Endodermal cell (in vitro differentiated cells): ENCODE data around the gene RFLNA. TPM values are rescaled to one million over a fixed set of nuclear protein-coding genes. Genes with fewer than 3 reads are reported as not detected.

Experiments used
- DNase-seq: peaks from one replicate; pipeline ENCODE4 v3.0.0-alpha.2; 2017
- H3K27ac ChIP-seq: 2 replicates; pipeline ENCODE4 v1.5.1; 2013; ENCODE audit warnings: mild to moderate bottlenecking, low read depth, low read length, moderate library complexity
- H3K27me3 ChIP-seq: 2 replicates; pipeline ENCODE4 v1.6.1; 2013; ENCODE audit warnings: mild to moderate bottlenecking, low read length, moderate library complexity; ENCODE audit not compliant: insufficient read depth, control insufficient read depth, poor library complexity, severe bottlenecking
- H3K36me3 ChIP-seq: 2 replicates; pipeline ENCODE4 v1.7.0; 2013; ENCODE audit warnings: mild to moderate bottlenecking, low read length, moderate library complexity; ENCODE audit not compliant: control insufficient read depth, insufficient read depth
- H3K4me1 ChIP-seq: one replicate; pipeline ENCODE4 v1.7.0; 2013; ENCODE audit warnings: low read length; ENCODE audit not compliant: control insufficient read depth, insufficient read depth
- H3K4me3 ChIP-seq: 2 replicates; pipeline ENCODE4 v1.5.1; 2013; ENCODE audit warnings: mild to moderate bottlenecking, low read length, moderate library complexity
- H3K9ac ChIP-seq: 2 replicates; pipeline ENCODE4 v1.6.1; 2013; ENCODE audit warnings: mild to moderate bottlenecking, low read length, moderate library complexity; ENCODE audit not compliant: poor library complexity, severe bottlenecking; ENCODE audit errors: extremely low read depth
- H3K9me3 ChIP-seq: 2 replicates; pipeline ENCODE4 v1.6.1; 2013; ENCODE audit warnings: mild to moderate bottlenecking, low read length, moderate library complexity; ENCODE audit not compliant: control insufficient read depth
- H3K27ac Mint-ChIP-seq: 2 replicates; pipeline ENCODE4 v1.8.0; 2020; ENCODE audit warnings: mixed read lengths
- H3K27me3 Mint-ChIP-seq: 2 replicates; pipeline ENCODE4 v1.8.0; 2021; ENCODE audit warnings: mild to moderate bottlenecking, mixed read lengths; ENCODE audit not compliant: insufficient read depth
- H3K36me3 Mint-ChIP-seq: 2 replicates; pipeline ENCODE4 v1.8.0; 2020; ENCODE audit warnings: low read depth, mixed read lengths
- H3K4me1 Mint-ChIP-seq: 2 replicates; pipeline ENCODE4 v1.8.0; 2020; ENCODE audit warnings: mixed read lengths
- H3K4me3 Mint-ChIP-seq: 2 replicates; pipeline ENCODE4 v1.8.0; 2020; ENCODE audit warnings: mild to moderate bottlenecking, moderate library complexity, mixed read lengths
- H3K9me3 Mint-ChIP-seq: 2 replicates; pipeline ENCODE4 v1.8.0; 2020; ENCODE audit warnings: mild to moderate bottlenecking, mixed read lengths
- WGBS, 2 experiments: methylation state at CpG; one replicate each; pipeline versions ENCODE4 v1.1.5 to v1.1.7; 2013; ENCODE audit warnings: missing lambda C conversion rate in 2 of 2, mixed read lengths in 1 of 2; ENCODE audit not compliant: insufficient coverage in 1 of 2, insufficient read length in 1 of 2; 5-methylcytosine and 5-hydroxymethylcytosine counted together
- total RNA-seq, 2 donors: library from RNA; stranded (reverse); fragmentation: NEBNext Ultra II Directional in 1 of 2; extraction: Animal tissue kit (Norgen Biotek cat#: 25700) in 1 of 2; gene quantifications; 2 replicates in 1 of 2; 3 replicates in 1 of 2; pipeline ENCODE4 v1.2.1, GENCODE V29; 2021
- TF ChIP-seq, protein P1 (sequence below): fragments of 200-600 bp; sonication (generic); conservative IDR thresholded peaks from 2 replicates; pipeline ENCODE4 v1.5.0; 2021; ENCODE audit warnings: antibody characterized with exemption, mild to moderate bottlenecking

RFLNA gene
- total RNA-seq, 2 donors from 2014 or later = 1.2 to 2.0 TPM

- H3K4me1 Mint-ChIP-seq = no peaks in the 10 kb centered on the region
- no peak overlapping the region for H3K4me3 Mint-ChIP-seq
- H3K9me3 Mint-ChIP-seq = no peaks in the 10 kb centered on the region
- no peaks in the 10 kb centered on the region for H3K36me3 Mint-ChIP-seq
- no peak overlapping the region for H3K27ac Mint-ChIP-seq
- Histone ChIP-seq H3K36me3 (no peaks in the 10 kb centered on the region), H3K4me1 (no peaks in the 10 kb centered on the region), H3K9ac (no peak overlapping the region), H3K27me3 (no peaks in the 10 kb centered on the region), H3K27ac (no peak overlapping the region), H3K4me3 (no peak overlapping the region), H3K9me3 (no peaks in the 10 kb centered on the region)
- WGBS, 2 experiments = 96 to 97% methylated on average over 10 to 18 of the region's 18 CpGs
- H3K27me3 Mint-ChIP-seq = peaks cover 4% of the 10 kb centered on the region
- TF ChIP-seq, protein P1, sequence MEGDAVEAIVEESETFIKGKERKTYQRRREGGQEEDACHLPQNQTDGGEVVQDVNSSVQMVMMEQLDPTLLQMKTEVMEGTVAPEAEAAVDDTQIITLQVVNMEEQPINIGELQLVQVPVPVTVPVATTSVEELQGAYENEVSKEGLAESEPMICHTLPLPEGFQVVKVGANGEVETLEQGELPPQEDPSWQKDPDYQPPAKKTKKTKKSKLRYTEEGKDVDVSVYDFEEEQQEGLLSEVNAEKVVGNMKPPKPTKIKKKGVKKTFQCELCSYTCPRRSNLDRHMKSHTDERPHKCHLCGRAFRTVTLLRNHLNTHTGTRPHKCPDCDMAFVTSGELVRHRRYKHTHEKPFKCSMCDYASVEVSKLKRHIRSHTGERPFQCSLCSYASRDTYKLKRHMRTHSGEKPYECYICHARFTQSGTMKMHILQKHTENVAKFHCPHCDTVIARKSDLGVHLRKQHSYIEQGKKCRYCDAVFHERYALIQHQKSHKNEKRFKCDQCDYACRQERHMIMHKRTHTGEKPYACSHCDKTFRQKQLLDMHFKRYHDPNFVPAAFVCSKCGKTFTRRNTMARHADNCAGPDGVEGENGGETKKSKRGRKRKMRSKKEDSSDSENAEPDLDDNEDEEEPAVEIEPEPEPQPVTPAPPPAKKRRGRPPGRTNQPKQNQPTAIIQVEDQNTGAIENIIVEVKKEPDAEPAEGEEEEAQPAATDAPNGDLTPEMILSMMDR = no peak
- DNase-seq = no peak
Observed at GRCh38 chr12:124308741-124309140, 13.8 kb downstream of the RFLNA start.

GRCh38 chr12:124309231-124309630, 14.3 kb downstream of the RFLNA start:
- TF ChIP-seq, protein P1 = no peak
- 95 to 97% methylated on average over 16 of the region's 16 CpGs for WGBS, 2 experiments
- Histone ChIP-seq H3K27ac (no peak overlapping the region), H3K4me1 (no peaks in the 10 kb centered on the region), H3K27me3 (no peaks in the 10 kb centered on the region), H3K4me3 (no peak overlapping the region), H3K36me3 (no peaks in the 10 kb centered on the region), H3K9ac (no peak overlapping the region), H3K9me3 (no peaks in the 10 kb centered on the region)
- no peak overlapping the region for H3K4me3 Mint-ChIP-seq
- H3K9me3 Mint-ChIP-seq = no peaks in the 10 kb centered on the region
- H3K36me3 Mint-ChIP-seq = no peaks in the 10 kb centered on the region
- no peaks in the 10 kb centered on the region for H3K4me1 Mint-ChIP-seq
- DNase-seq = no peak
- no peak overlapping the region for H3K27ac Mint-ChIP-seq
- H3K27me3 Mint-ChIP-seq = peaks cover 8% of the 10 kb centered on the region

DNA sequence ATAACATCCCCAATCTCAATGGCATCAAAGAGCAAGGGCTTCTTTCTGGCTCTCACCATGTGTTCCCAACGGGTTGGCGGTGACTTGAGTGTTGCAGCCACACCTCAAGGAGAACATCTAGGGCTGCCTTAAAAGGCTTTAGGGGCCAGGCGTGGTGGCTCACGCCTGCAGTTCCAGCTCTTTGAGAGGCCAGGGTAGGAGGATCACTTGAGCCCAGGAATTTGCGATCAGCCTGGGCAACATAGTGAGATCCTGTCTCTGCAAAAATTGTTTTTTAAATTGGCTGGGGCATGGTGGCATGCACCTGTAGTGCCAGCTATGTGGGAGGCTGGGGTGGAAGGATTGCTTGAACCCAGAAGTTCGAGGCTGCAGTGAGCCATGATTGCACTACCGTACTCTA, 14.9 kb downstream of the RFLNA start:
- WGBS, 2 experiments = 92 to 95% methylated on average over 5 to 6 of the region's 7 CpGs
- H3K9me3 Mint-ChIP-seq = no peaks in the 10 kb centered on the region
- H3K27ac Mint-ChIP-seq = no peak overlapping the region
- H3K27me3 Mint-ChIP-seq = peaks cover 10% of the 10 kb centered on the region
- no peak overlapping the region for H3K4me3 ChIP-seq
- no peak overlapping the region for H3K9ac ChIP-seq
- H3K36me3 Mint-ChIP-seq = no peaks in the 10 kb centered on the region
- no peaks in the 10 kb centered on the region for H3K27me3 ChIP-seq
- TF ChIP-seq, protein P1 = no peak
- no peak for DNase-seq
- no peaks in the 10 kb centered on the region for H3K36me3 ChIP-seq
- no peak overlapping the region for H3K4me3 Mint-ChIP-seq
- H3K9me3 ChIP-seq = no peaks in the 10 kb centered on the region
- no peaks in the 10 kb centered on the region for H3K4me1 ChIP-seq
- no peak overlapping the region for H3K27ac ChIP-seq
- H3K4me1 Mint-ChIP-seq = no peaks in the 10 kb centered on the region
